GM21447 (cell line): ENCODE results near the gene CTXND1.

Source experiments
- ATAC-seq: cut with Tn5 transposase; IDR thresholded peaks from one replicate; pipeline ENCODE4 v1.9.1; 2021; ENCODE audit not compliant: unreplicated experiment

Gene CTXND1

DNA sequence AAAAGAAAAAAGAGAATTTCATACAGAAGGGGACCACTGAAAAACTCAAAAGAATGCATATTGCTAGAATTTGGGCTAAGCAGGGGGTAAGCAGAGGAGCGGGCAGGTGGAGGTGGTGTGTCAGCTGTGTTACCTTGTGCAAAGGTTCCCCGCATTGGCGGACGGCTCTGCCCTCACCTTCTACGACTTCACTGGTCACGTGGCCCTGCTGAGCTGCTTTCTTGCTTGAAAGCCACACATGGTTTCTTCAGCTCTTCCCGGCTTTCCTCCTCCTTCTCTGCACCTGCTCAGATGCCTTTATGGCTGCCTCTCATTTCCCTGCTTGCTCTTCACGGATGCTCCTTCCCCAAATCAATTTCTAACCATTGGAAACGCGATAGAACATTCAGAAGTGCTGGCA, 68.7 kb downstream of the CTXND1 start:
- no peak for ATAC-seq

DNA sequence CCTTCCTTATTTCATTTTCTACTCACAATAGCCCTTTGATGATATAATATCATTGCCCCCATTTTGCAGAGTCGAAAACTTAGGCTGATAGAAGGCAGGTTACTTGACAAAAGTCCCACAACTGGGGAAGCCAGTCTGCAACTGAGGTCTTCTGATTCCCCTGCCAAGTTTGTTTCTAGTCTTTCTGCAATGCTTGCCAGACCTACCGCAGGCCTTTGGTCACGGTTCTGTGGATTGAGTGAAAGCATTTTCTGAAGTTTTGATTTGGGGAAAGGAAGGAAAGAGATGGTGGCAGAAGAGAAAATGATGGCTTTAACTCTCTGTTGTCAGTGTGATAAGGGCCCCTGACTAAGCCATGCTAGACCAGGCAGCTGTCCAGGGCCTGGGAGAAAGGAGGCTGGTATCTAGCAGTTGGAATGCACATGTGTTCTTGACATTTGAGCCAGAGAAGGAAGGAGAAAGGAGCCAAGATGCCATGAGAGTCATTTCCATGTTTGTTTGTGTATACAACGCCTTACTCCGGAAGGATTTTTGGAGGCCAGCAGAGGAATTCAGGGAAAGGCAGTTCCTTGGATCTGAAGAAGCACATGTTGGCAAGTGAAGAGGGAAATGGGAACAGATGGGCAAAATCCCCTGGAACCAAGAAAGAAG, 69.3 kb downstream of the CTXND1 start:
- no peak for ATAC-seq

DNA sequence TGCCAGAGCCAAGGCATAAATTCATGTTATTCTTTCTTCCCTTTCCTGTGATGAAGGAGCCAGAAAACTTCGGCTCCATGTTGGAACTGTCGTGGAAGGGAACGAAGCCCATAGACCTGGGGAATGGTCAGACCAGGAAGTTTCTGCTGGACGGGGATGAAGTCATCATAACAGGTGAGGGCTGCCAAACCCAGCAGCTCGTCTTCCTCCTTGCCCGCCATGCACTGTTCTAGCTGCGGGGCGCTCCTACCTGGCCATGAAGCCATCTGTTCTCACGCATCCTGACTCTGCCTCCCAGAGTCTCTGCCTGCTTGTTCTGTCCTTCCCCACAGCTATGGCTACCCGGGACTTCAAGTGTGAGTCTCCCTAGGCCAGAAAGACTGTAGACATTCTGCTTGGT, 71.0 kb downstream of the CTXND1 start:
- ATAC-seq, result no peak

DNA sequence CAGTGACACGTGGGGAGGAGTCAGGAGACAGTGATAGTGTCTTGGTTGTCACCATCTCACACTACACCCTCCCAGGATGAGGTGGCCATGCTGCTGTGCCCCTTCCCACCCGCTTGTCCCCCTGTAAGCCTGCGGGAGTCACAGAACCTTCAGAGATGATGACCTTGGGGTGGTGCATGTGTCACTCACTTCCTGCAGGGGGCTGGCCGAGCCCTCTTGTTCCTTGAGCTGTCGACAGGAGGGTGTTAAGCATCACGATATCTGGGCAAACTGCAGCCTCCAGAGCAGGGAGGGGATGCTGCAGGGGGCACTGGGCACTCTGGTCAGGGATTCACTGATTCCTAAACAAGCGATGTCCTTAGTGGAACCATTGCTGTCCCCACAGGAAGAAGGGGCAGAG, 71.5 kb downstream of the CTXND1 start:
- no peak for ATAC-seq

DNA sequence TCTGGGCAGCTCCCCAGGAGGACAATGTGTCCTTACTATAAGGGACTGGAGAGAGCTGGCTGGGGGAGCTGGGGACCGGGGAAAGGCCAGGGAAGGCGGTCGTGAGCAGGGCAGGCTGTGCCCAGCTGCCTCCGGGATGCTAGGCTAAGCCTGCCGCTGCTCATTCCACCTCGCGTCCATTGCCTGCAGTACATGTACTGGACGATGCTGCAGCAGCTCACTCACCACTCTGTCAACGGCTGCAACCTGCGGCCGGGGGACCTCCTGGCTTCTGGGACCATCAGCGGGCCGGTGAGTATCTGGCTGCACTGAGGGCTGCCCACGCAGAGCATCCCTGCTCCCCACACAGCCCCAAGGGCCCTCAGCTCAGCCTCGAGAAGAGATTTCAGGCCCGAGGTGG, 72.1 kb downstream of the CTXND1 start:
- ATAC-seq, result no peak

DNA sequence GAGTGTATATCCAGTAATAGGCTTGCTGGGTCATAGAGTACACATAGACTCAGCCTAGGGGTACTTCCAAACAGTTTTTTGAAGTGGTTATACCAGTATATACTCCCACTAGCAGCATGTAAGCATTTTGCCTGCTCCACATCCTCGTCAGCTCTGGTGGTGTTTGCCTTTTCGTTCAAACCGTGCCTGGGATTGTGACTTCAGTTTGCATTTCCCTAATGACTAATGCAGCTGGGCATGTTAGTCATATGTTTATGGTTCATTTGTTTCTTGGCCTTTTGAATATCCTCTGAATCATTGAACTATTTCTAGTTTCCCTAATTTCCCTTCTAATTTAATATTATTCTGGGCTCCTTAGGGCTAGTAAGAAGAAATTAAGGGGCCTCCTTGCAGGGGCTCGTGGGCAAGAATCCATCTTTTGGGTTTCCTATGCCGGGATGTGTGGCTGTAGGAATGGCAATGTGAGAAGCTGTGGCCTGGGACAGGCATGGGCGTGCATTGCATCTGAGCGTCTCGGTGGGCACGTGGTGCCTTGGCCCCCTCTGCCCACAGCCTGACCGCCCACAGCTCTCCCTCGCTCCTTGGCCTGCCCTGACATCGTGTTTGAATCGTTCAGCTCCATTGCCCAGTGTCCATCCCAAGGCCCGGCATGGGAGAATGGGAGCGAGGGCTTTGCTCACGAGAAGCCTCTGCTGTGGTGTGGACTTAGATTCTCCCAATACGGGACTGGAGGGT, 72.8 kb downstream of the CTXND1 start:
- ATAC-seq, result no peak

DNA sequence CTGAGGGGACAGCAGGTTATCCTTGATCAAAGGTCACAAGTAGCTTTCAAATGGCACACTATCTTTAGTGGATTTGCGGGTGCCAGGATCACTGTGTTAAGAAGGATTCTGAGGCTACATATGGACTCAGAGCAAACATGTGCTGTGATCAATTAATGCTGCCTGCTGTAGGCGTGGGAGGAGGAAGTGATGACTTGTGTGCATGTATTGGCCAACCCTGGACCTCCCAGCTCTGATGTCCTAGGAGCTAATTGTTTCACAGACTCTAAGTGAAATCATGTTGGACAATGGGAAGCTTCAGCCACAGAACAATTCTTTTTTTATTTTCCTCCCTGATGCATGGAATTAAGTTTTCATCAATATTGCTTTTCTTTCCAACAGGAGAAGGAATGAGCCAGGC, 74.9 kb downstream of the CTXND1 start:
- ATAC-seq, result no peak

DNA sequence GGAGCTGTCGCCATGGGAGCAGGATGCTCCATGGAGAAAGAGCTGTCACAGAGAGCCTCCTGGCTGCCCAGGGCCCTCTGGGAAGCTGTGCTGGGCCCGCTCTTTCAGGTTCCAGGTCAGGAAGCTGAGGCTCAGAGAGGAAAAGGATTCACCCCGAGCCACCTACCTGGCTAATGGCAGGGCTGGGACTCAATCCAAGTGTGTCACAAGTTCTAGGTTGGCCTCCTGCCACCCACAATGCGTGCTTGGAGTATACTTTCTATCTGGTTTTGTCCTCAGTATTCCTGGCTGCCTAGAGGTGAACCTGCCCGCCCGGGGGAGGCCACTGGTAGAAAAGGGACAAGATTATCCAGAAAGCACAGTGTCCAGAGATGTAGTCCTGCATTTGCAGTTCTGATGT, 75.6 kb downstream of the CTXND1 start:
- no peak for ATAC-seq

DNA sequence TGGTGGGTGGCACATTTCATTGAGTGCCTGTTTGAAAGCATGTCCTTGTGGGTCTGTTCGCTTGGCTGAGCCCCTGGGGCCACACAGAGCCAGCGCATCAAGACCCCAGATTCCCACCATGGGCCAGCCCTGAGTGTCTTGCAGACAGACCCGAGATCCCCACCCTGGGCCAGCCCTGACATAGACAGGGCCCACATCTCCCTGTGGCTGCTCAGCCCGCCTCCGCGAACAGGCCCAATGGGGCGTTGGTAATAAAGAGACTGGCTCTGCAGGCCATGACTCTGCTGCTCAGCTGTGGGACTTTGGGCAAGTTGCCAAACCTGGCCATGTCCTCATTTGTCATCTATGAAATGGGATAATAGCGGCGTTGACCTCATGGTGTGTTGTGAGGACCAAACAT, 76.6 kb downstream of the CTXND1 start:
- no peak for ATAC-seq

DNA sequence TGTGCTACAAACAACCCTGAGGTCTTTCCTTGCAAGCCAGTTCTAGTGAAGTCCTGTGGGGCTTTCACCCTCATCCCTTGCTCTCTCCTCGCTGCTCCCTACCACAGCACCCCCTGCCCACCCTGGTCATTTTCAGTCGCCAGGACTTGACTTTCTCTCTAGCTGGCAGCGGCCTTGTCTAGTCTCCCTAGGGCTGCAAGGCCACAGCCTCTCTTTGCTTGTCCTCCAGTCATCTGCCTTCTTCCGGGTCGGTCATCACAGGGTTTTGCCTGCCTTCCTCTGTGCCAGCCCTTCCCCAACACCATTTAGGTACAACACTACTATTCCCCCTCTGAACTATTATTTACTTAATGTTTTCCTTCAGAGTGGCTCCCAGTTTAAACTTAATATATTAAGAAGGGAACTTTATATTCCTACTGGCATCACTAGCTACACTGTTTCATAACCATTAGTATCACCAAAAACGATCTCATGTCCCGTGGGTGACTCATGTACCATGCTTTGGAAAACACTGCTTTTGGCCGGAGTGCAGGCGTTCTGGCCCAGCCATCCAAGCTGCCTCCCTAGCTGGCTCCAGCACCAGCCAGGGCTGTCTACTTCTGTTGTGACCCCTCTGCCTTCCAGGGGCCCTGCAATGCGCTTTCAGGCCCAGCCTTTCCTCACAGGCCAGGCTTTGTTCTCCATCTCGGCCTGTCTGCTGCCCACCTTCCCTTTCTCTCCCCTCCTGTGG, 77.8 kb downstream of the CTXND1 start:
- no peak for ATAC-seq

DNA sequence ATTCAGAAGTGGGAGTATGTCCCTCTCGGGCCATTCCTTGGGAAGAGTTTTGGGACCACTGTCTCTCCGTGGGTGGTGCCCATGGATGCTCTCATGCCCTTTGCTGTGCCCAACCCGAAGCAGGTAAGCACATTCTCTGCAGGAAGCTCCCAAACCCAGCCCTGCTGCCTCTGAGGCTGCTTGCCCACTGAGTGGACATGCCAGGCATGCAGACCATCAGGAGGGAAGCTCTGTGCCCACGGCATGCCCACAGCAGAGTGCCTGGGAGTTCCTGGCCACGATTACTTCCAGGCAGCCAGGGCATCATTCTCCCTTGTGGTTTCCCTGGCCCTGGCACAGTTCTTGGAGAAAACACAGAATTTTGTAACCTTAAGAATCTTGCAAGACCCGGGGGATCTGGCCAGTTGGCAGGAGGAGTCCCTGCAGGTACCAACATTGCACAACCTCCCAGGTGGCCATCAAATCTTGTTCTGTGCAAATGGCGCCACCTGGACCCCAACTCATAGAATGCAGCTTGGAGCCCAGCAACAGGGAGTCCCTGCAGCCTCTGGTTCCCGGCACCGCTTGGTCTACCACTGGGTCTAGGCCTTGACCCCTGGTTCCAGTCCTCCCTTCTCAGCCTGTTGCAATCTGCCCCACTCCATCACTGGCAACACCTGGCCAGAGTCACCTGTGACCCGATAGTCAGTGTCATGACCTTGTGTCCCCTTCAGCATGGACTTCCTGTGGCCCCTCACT, 78.8 kb downstream of the CTXND1 start:
- ATAC-seq, result no peak

DNA sequence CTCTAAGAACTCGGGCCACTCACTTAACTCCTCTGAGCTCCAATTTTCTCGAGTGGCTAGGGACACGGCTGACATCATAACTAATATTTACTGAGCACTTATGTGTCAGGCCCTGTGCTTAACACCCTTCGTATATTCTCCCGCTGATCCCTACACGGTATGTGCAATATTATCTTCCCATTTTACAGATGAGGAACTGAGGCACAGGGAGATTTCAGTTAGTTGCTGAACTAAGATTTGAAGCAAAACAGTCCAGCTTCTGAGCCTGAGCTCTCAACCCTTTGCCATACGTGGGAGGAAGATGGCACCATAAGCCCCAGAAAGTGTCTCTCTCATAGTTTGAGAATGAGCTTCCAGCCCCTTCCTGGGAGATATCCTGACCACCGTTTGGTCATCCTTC, 79.6 kb downstream of the CTXND1 start:
- no peak for ATAC-seq

DNA sequence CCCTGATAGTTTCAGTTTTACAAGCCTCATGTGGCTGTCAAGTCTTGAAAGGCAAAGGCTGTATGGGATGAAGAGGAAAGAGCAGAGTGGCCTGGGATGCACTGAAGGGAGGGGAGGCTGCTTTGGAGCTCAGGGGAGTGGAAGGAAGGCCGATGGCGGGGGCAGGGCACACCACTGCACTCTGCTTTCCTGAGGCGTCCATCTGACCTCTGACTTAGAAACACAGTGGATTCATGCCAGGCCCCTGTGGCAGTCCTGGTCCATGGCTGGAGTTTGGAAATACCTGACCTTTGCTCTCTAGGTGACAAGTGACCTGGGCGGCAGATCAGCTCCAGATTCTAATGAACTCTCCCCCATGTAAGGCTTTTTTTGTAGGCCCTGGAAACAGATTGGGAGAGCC, 80.2 kb downstream of the CTXND1 start:
- no peak for ATAC-seq

DNA sequence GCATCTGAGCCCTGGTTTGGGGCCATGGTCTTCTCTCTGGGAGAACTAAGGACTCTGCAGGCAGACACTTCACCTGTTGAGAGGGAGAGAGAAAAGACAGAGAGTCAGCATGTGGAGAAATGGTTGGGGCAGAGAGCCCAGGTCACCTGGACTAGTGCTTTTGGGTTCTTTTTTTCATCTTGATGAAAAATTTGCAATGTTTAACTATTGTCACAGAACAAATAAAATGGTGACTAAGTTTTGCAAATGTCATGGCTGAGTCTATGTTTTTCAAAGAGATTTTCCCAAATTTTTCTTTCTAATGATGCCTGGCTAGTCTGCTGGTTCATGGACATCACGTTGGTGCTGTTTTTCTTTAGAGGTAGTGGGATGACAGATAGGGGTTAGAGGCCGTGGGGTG, 81.4 kb downstream of the CTXND1 start:
- no peak for ATAC-seq

DNA sequence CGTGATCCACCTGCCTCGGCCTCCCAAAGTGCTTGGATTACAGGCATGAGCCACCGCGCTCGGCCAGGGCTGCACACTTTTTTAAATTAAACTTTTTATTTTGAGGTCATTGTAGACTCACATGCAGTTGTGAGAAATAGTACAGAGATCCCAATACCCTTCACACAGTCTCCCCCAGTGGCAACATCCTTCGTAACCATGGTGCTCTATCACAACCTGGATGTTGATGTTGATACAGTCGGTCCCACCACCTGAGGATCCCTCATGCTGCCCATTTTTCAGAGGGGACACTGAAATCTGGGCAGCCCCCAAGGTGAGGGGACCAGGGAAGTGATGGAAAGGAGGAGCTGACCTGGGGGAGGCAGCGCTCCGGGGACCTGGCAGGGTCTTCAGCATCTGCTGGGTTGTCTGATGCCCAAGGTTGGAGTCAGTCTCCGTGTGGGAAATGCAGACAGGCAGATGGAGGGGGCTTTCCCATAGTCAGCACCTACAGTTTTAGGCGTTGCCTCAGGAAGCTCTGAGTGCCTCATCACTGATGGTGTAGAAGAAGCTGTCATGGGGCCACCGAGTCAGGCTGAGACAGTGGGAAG, 82.2 kb downstream of the CTXND1 start:
- ATAC-seq, result no peak

DNA sequence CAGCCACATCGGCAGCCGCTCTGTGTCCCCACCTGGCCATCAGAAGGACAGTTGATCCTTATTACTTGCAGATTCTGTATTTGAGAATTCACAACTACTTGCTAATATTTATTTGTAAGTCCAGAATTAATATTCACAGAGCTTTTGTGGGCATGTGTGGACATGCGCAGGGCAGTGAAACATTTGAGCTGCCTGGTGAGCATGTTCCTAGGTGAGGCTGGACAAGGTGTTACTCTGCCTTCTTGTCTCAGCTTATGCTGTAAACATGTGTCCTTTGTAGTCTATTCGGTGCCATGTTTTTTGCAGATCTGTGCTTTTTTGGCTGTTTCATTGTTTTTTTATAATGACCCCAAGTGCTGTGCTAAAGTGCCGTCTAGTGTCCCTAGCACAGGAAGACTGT, 83.6 kb downstream of the CTXND1 start:
- no peak for ATAC-seq

DNA sequence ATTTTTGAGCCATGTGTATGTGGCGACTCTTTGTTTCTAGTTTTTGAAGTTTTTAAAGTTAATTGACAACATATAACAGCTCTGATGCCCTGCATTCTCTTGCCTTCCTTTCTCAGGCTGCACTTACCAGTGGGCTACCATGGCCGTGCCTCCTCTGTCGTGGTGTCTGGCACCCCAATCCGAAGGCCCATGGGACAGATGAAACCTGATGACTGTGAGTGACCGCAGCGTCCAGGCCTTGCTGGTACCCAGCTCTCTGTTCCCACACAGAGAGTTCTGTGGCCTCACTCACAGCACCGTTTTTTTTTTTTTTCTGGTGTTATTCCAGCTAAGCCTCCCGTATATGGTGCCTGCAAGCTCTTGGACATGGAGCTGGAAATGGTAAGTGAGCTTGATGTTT, 84.1 kb downstream of the CTXND1 start:
- no peak for ATAC-seq

DNA sequence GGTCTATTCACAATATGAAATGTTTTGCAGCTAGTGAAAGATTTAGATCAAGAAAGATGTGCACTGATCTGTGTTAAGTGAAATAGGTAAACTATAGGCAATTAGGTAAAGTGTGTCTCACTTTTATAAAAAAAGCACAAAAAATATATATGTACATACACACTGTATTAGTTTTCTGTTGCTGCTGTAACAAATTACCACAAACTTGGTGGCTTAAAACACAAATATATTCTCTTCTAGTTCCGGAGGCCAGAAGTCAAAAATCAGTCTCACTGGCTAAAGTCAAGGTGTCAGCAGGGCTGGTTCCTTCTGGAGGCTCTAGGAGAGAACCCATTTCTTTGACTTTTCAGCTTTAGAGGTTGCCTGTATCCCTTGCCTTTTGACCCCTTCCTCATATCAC, 88.1 kb downstream of the CTXND1 start:
- no peak for ATAC-seq

DNA sequence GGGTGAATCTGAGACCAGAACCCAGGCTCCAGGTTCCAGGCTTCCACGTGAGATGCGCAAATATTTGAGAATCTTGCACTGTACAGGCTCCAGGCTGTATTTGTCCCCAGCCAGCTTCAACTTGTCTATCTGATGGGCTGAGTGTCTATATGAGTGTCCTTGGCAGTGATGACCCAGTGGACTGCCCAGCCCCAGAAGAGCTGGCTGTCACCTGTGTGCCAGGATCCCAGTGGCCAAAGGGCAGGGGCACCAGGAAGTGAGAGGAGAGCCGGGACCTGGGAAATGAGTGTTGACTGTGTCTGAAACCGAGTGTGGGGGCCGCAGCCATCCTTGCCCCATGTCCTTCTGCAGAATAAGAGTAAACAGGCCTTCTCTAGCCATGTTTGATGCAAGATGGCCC, 88.8 kb downstream of the CTXND1 start:
- no peak for ATAC-seq

DNA sequence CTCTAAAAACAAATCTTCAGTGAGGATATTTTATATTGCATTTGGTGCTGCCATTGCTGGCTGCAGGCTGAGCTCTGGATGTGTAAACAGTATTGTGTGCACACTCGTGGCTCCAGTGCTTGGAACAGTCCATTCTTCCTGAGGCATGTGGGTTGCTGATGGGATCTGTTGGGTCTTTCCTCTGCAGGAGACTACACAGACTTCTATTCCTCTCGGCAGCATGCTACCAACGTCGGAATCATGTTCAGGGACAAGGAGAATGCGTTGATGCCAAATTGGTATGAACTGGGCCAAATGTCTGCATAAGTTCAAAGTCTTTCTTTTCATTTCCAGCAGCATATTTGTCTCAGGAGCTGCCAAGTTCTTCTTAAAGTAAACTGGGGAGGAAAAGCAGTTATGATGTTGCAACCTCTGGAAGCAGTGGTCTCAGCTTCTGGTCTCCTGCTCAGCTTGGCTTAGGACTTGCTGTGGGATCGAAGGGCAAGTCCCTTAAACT, 89.9 kb downstream of the CTXND1 start:
- ATAC-seq, result no peak

DNA sequence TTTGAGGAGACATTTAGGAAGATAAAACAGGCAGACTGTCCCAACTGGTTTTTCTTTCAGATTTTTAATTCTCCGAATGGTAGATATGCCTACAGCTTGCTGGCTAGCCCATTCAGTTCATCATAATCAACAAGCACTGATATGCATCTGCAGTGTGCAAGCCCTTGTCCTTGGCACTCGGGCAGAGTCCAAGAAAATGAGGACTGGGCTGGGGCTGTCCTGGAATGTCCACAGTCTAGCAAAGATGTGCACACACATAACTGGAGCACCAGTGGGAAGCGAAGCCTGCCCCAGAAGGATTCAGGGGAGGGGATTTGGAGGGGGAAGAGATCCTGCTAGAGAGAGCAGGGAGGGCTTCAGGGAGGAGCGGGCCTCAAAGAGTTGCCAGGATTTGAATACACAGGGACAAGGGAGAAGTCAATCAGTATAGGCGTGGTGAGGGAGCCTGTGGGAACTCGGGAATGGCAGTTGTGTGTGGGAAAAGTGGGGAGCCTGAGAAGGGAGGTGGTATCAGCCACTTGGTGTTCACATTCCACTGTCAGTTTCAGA, 90.5 kb downstream of the CTXND1 start:
- ATAC-seq, result no peak
